Ascending aorta (tissue), 2 donors: Measurements from ENCODE around the gene IL22RA1. TPM values are rescaled to one million over a fixed set of nuclear protein-coding genes. Genes with fewer than 3 reads are reported as not detected.

ENCODE experiments used
- DNase-seq, 2 donors: peaks; one replicate each; pipeline ENCODE4 v3.0.0-alpha.2; 2019; ENCODE audit warnings: low spot score in 2 of 2
- H3K27ac ChIP-seq, 2 donors: fragments of 200-600 bp; sonication (generic); one replicate each; pipeline ENCODE4 v1.5.1; 2016 to 2017; ENCODE audit warnings: mild to moderate bottlenecking in 1 of 2
- H3K27me3 ChIP-seq: fragments of 200-600 bp; sonication (generic); one replicate; pipeline ENCODE4 v1.5.1; 2017
- H3K36me3 ChIP-seq, 2 donors: fragments of 200-600 bp; sonication (generic); one replicate each; pipeline ENCODE4 v1.5.1; 2016
- H3K4me1 ChIP-seq, 2 donors: fragments of 200-600 bp; sonication (generic); one replicate each; pipeline ENCODE4 v1.5.1; 2016 to 2017; ENCODE audit warnings: mild to moderate bottlenecking in 1 of 2
- H3K4me3 ChIP-seq, 2 donors: fragments of 200-600 bp; sonication (generic); one replicate each; pipeline ENCODE4 v1.5.1; 2016 to 2017; ENCODE audit warnings: mild to moderate bottlenecking in 1 of 2
- H3K9me3 ChIP-seq, 2 donors: fragments of 200-600 bp; sonication (generic); one replicate each; pipeline ENCODE4 v1.5.1; 2016
- intact Hi-C: fragments of 100-400 bp; cut with DNase I; formaldehyde crosslinking; loops from one replicate; pipeline ENCODE4 v1.15.1; 2023
- total RNA-seq: library from RNA; depleted of rRNA; stranded (reverse); fragments of >200 nt; gene quantifications from one replicate; pipeline ENCODE4 v1.1.0, GENCODE V29; 2016
- TF ChIP-seq, protein P1 (sequence below), 3 experiments: fragments of 200-600 bp in 2 of 3; fragments of 450-650 bp in 1 of 3; sonication (generic) in 2 of 3; IDR thresholded peaks; one replicate each; pipeline ENCODE4 v1.5.1; 2016 to 2019; ENCODE audit warnings: antibody characterized with exemption in 3 of 3, mild to moderate bottlenecking in 1 of 3, moderate library complexity in 1 of 3

IL22RA1 gene
- total RNA-seq, 1 donor from 2014 or later: not detected

- no peaks in the 10 kb centered on the region for H3K27me3 ChIP-seq
- intact Hi-C loops: no loop called here
- H3K4me1 ChIP-seq: peaks cover 12 to 29% of the 10 kb centered on the region in 2 donors
- TF ChIP-seq, protein P1, sequence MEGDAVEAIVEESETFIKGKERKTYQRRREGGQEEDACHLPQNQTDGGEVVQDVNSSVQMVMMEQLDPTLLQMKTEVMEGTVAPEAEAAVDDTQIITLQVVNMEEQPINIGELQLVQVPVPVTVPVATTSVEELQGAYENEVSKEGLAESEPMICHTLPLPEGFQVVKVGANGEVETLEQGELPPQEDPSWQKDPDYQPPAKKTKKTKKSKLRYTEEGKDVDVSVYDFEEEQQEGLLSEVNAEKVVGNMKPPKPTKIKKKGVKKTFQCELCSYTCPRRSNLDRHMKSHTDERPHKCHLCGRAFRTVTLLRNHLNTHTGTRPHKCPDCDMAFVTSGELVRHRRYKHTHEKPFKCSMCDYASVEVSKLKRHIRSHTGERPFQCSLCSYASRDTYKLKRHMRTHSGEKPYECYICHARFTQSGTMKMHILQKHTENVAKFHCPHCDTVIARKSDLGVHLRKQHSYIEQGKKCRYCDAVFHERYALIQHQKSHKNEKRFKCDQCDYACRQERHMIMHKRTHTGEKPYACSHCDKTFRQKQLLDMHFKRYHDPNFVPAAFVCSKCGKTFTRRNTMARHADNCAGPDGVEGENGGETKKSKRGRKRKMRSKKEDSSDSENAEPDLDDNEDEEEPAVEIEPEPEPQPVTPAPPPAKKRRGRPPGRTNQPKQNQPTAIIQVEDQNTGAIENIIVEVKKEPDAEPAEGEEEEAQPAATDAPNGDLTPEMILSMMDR (IDR thresholded peaks at IDR 0.05): no peak
- H3K4me3 ChIP-seq: no peak overlapping the region
- H3K27ac ChIP-seq: no peak overlapping the region
- H3K9me3 ChIP-seq: no peaks in the 10 kb centered on the region
- no peaks in the 10 kb centered on the region for H3K36me3 ChIP-seq
- no peak for DNase-seq
These were observed 35.3 kb downstream of the IL22RA1 start for GRCh38 chr1:24107462-24108138.

GRCh38 chr1:24105368-24106160, 37.4 kb downstream of the IL22RA1 start:
- H3K4me3 ChIP-seq: no peak overlapping the region
- H3K4me1 ChIP-seq: peaks cover 0 to 17% of the 10 kb centered on the region in 2 donors
- DNase-seq: no peak
- no peak overlapping the region for H3K27ac ChIP-seq
- TF ChIP-seq, protein P1 (IDR thresholded peaks at IDR 0.05): no peak
- no peaks in the 10 kb centered on the region for H3K9me3 ChIP-seq
- H3K36me3 ChIP-seq: no peaks in the 10 kb centered on the region
- H3K27me3 ChIP-seq: no peaks in the 10 kb centered on the region
- intact Hi-C loops: no loop called here

- Histone ChIP-seq H3K4me1 (peaks cover 0 to 15% of the 10 kb centered on the region in 2 donors), H3K36me3 (no peaks in the 10 kb centered on the region), H3K27ac (no peak overlapping the region), H3K9me3 (no peaks in the 10 kb centered on the region), H3K4me3 (no peak overlapping the region), H3K27me3 (no peaks in the 10 kb centered on the region)
- TF ChIP-seq, protein P1 (IDR thresholded peaks at IDR 0.05): no peak
- no peak for DNase-seq
- intact Hi-C loops: no loop called here
These were observed 38.1 kb downstream of the IL22RA1 start for GRCh38 chr1:24104854-24105253.

- Histone ChIP-seq H3K36me3 (no peaks in the 10 kb centered on the region), H3K27ac (no peak overlapping the region), H3K4me3 (no peak overlapping the region), H3K4me1 (peaks cover 0 to 15% of the 10 kb centered on the region in 2 donors), H3K9me3 (no peaks in the 10 kb centered on the region), H3K27me3 (no peaks in the 10 kb centered on the region)
- TF ChIP-seq, protein P1 (IDR thresholded peaks at IDR 0.05): no peak
- intact Hi-C loops: no loop called here
- no peak for DNase-seq
These were observed 39.1 kb downstream of the IL22RA1 start for GRCh38 chr1:24103879-24104278.

- no peak overlapping the region for H3K27ac ChIP-seq
- H3K4me1 ChIP-seq: peaks cover 0 to 15% of the 10 kb centered on the region in 2 donors
- TF ChIP-seq, protein P1 (IDR thresholded peaks at IDR 0.05): no peak
- no peaks in the 10 kb centered on the region for H3K9me3 ChIP-seq
- no peak for DNase-seq
- no peak overlapping the region for H3K4me3 ChIP-seq
- intact Hi-C loops: no loop called here
- H3K36me3 ChIP-seq: no peaks in the 10 kb centered on the region
- no peaks in the 10 kb centered on the region for H3K27me3 ChIP-seq
These were observed 39.5 kb downstream of the IL22RA1 start for GRCh38 chr1:24103408-24103807.
